Nephron (organoid): ENCODE data around the gene SLC25A46.

Source experiments
- H3K27ac Mint-ChIP-seq, 3 experiments: 2 replicates each; pipeline ENCODE4 v1.8.0; 2020; ENCODE audit warnings: mixed read lengths in 3 of 3, mild to moderate bottlenecking in 2 of 3, moderate library complexity in 1 of 3
- H3K27me3 Mint-ChIP-seq: 2 replicates; pipeline ENCODE4 v1.8.0; 2021; ENCODE audit warnings: low read depth, mild to moderate bottlenecking, moderate library complexity, mixed read lengths
- H3K36me3 Mint-ChIP-seq: 2 replicates; pipeline ENCODE4 v1.8.0; 2020; ENCODE audit warnings: low read depth, mixed read lengths
- H3K4me1 Mint-ChIP-seq: 2 replicates; pipeline ENCODE4 v1.8.0; 2020; ENCODE audit warnings: mixed read lengths
- H3K4me3 Mint-ChIP-seq, 3 experiments: 2 replicates each; pipeline ENCODE4 v1.8.0; 2020; ENCODE audit warnings: mild to moderate bottlenecking in 3 of 3, mixed read lengths in 3 of 3, moderate library complexity in 2 of 3
- H3K9me3 Mint-ChIP-seq: 2 replicates; pipeline ENCODE4 v1.8.0; 2020; ENCODE audit warnings: mixed read lengths
- CTCF ChIP-seq, 3 experiments: fragments of 200-600 bp; sonication (generic); IDR thresholded peaks; one replicate each; pipeline ENCODE4 v1.5.0; 2021; ENCODE audit warnings: antibody characterized with exemption in 3 of 3; ENCODE audit not compliant: unreplicated experiment in 3 of 3

Gene SLC25A46

GRCh38 chr5:110734101-110734500, 4.7 kb upstream of the SLC25A46 start:
- no peaks in the 10 kb centered on the region for H3K27me3 Mint-ChIP-seq
- peaks cover 10% of the 10 kb centered on the region for H3K36me3 Mint-ChIP-seq
- H3K4me1 Mint-ChIP-seq: peaks cover 9% of the 10 kb centered on the region
- H3K4me3 Mint-ChIP-seq: no peak overlapping the region
- H3K9me3 Mint-ChIP-seq: no peaks in the 10 kb centered on the region
- H3K27ac Mint-ChIP-seq: no peak overlapping the region
- no peak for TF ChIP-seq CTCF (IDR thresholded peaks at IDR 0.05; ENCODE audit: unreplicated experiment in 3 of 3)

GRCh38 chr5:110735556-110735955, 3.3 kb upstream of the SLC25A46 start:
- Mint-ChIP-seq H3K9me3 (no peaks in the 10 kb centered on the region), H3K4me3 (peak overlapping the region in 1 of 3 experiments; percentile 12), H3K36me3 (peaks cover 10% of the 10 kb centered on the region), H3K27me3 (no peaks in the 10 kb centered on the region), H3K27ac (no peak overlapping the region), H3K4me1 (peaks cover 19% of the 10 kb centered on the region)
- TF ChIP-seq CTCF (IDR thresholded peaks at IDR 0.05; ENCODE audit: unreplicated experiment in 3 of 3): no peak

GRCh38 chr5:110736753-110737152, 2.1 kb upstream of the SLC25A46 start:
- H3K4me1 Mint-ChIP-seq: peaks cover 28% of the 10 kb centered on the region
- H3K9me3 Mint-ChIP-seq: no peaks in the 10 kb centered on the region
- H3K27me3 Mint-ChIP-seq: no peaks in the 10 kb centered on the region
- peak overlapping the region in 2 of 3 experiments; percentile 1 to 15 for H3K4me3 Mint-ChIP-seq
- H3K36me3 Mint-ChIP-seq: peaks cover 9% of the 10 kb centered on the region
- TF ChIP-seq CTCF (IDR thresholded peaks at IDR 0.05; ENCODE audit: unreplicated experiment in 3 of 3): no peak
- peak overlapping the region in 1 of 3 experiments; percentile 34 for H3K27ac Mint-ChIP-seq

- no peaks in the 10 kb centered on the region for H3K9me3 Mint-ChIP-seq
- H3K27me3 Mint-ChIP-seq: no peaks in the 10 kb centered on the region
- H3K4me1 Mint-ChIP-seq: peaks cover 28% of the 10 kb centered on the region
- H3K27ac Mint-ChIP-seq: peak overlapping the region; percentile 83 to 96 (median 93)
- no peak for TF ChIP-seq CTCF (IDR thresholded peaks at IDR 0.05; ENCODE audit: unreplicated experiment in 3 of 3)
- peak overlapping the region; percentile 94 to 99 (median 97) for H3K4me3 Mint-ChIP-seq
- H3K36me3 Mint-ChIP-seq: no peaks in the 10 kb centered on the region
Observed at GRCh38 chr5:110738503-110738811, 350 bp upstream of the SLC25A46 start.

GRCh38 chr5:110751902-110752762, 13.3 kb downstream of the SLC25A46 start:
- Mint-ChIP-seq H3K27me3 (no peaks in the 10 kb centered on the region), H3K36me3 (peaks cover 29% of the 10 kb centered on the region), H3K4me1 (no peaks in the 10 kb centered on the region), H3K9me3 (no peaks in the 10 kb centered on the region), H3K27ac (no peak overlapping the region), H3K4me3 (no peak overlapping the region)
- TF ChIP-seq CTCF (IDR thresholded peaks at IDR 0.05; ENCODE audit: unreplicated experiment in 3 of 3): no peak

GRCh38 chr5:110752953-110753352, 14.1 kb downstream of the SLC25A46 start:
- Mint-ChIP-seq H3K9me3 (no peaks in the 10 kb centered on the region), H3K4me1 (no peaks in the 10 kb centered on the region), H3K4me3 (no peak overlapping the region), H3K36me3 (peaks cover 27% of the 10 kb centered on the region), H3K27me3 (no peaks in the 10 kb centered on the region), H3K27ac (no peak overlapping the region)
- no peak for TF ChIP-seq CTCF (IDR thresholded peaks at IDR 0.05; ENCODE audit: unreplicated experiment in 3 of 3)
